CD4-positive, alpha-beta memory T cell (primary cell): Measurements from ENCODE around the gene CYREN. TPM values are rescaled to one million over a fixed set of nuclear protein-coding genes. Genes with fewer than 3 reads are reported as not detected.
"Not testable (repeated sequence)": the region's sequence is repeated elsewhere in the genome, so short reads cannot be mapped to it uniquely, and the experiment has no call there.

Source experiments
- CTCF ChIA-PET: fragments of 350-600 bp; sonication (Branson Sonifier 250); formaldehyde crosslinking; loops from one replicate; lab custom pipeline; 2021; ENCODE audit warnings: inconsistent platforms; ENCODE audit not compliant: partially characterized antibody; lab: Charles Lee
- POLR2A ChIA-PET: fragments of 350-600 bp; sonication (Branson Sonifier 250); formaldehyde crosslinking; loops from one replicate; lab custom pipeline; 2021; ENCODE audit not compliant: partially characterized antibody; lab: Charles Lee
- DNase-seq, 5 donors: peaks; one replicate each; pipeline versions ENCODE4 v3.0.0 to v3.0.0-alpha.2; 2020 to 2022; ENCODE audit warnings: mixed read lengths in 1 of 5
- H3K27ac ChIP-seq: one replicate; pipeline ENCODE4 v1.7.0; 2013; ENCODE audit warnings: low read depth, low read length
- H3K27me3 ChIP-seq: 2 replicates; pipeline ENCODE4 v1.7.0; 2013; ENCODE audit warnings: mild to moderate bottlenecking, low read length, moderate library complexity; ENCODE audit not compliant: insufficient read depth
- H3K36me3 ChIP-seq: 2 replicates; pipeline ENCODE4 v1.7.0; 2013; ENCODE audit warnings: mild to moderate bottlenecking, low read length, moderate library complexity; ENCODE audit not compliant: insufficient read depth
- H3K4me1 ChIP-seq: 2 replicates; pipeline ENCODE4 v1.7.0; 2013; ENCODE audit warnings: mild to moderate bottlenecking, low read length, moderate library complexity; ENCODE audit not compliant: insufficient read depth
- H3K4me3 ChIP-seq, 2 donors: one replicate each; pipeline ENCODE4 v1.7.0; 2013; ENCODE audit warnings: low read length in 2 of 2, mild to moderate bottlenecking in 1 of 2
- H3K9me3 ChIP-seq, 2 donors: one replicate each; pipeline ENCODE4 v1.7.0; 2013; ENCODE audit warnings: low read length in 2 of 2, control low read depth in 1 of 2; ENCODE audit not compliant: control insufficient read depth in 1 of 2
- H3K27ac Mint-ChIP-seq, 7 donors: one replicate each; pipeline ENCODE4 v1.8.0; 2020 to 2021; ENCODE audit warnings: mixed read lengths in 7 of 7, mild to moderate bottlenecking in 6 of 7, inconsistent platforms in 3 of 7, moderate library complexity in 3 of 7
- H3K27me3 Mint-ChIP-seq, 2 donors: one replicate each; pipeline ENCODE4 v1.8.0; 2020 to 2021; ENCODE audit warnings: mixed read lengths in 2 of 2
- H3K36me3 Mint-ChIP-seq, 2 donors: one replicate each; pipeline ENCODE4 v1.8.0; 2020 to 2021; ENCODE audit warnings: mixed read lengths in 2 of 2, inconsistent platforms in 1 of 2, mild to moderate bottlenecking in 1 of 2
- H3K4me1 Mint-ChIP-seq, 4 donors: one replicate each; pipeline ENCODE4 v1.8.0; 2020 to 2021; ENCODE audit warnings: mixed read lengths in 4 of 4, mild to moderate bottlenecking in 1 of 4
- H3K4me3 Mint-ChIP-seq, 8 donors: one replicate each; pipeline ENCODE4 v1.8.0; 2020 to 2021; ENCODE audit warnings: mixed read lengths in 8 of 8, mild to moderate bottlenecking in 7 of 8, moderate library complexity in 6 of 8, inconsistent platforms in 3 of 8
- H3K9me3 Mint-ChIP-seq, 8 donors: one replicate each; pipeline ENCODE4 v1.8.0; 2020 to 2021; ENCODE audit warnings: mixed read lengths in 8 of 8, mild to moderate bottlenecking in 5 of 8, inconsistent platforms in 3 of 8, moderate library complexity in 1 of 8
- intact Hi-C: fragments of 100-400 bp; cut with micrococcal nuclease; formaldehyde crosslinking; loops from one replicate; pipeline ENCODE4 v1.15.1; 2023
- polyA plus RNA-seq, 2 donors: library from polyadenylated mRNA; unstranded; fragments of 300-500 nt; fragmentation: Illumina TruSeq; gene quantifications; one replicate each; pipeline ENCODE4 v1.2.3, GENCODE V29; 2021
- total RNA-seq, 2 experiments: library from RNA; stranded (reverse); gene quantifications; one replicate each; pipeline ENCODE4 v1.2.3, GENCODE V29; 2021

CYREN gene
- total RNA-seq (10 to 100 TPM; 45.3 to 46.5 TPM), polyA plus RNA-seq (10 to 100 TPM; 35.2 to 52.9 TPM)

GRCh38 chr7:135170274-135170997 is at the start of gene CYREN:
CYREN (minus strand) TSS chr7:135170707; CDS start chr7:135168922, 1,785 bp downstream.
- Histone ChIP-seq H3K27ac (peak within 1 kb of the TSS; percentile 93), H3K27me3 (no peaks in the 10 kb centered on the region), H3K36me3 (peaks cover 22% of the 10 kb centered on the region), H3K9me3 (no peaks in the 10 kb centered on the region), H3K4me1 (peaks cover 43% of the 10 kb centered on the region), H3K4me3 (peak within 1 kb of the TSS; percentile 19 to 79)
- Mint-ChIP-seq H3K9me3 (peaks cover 0 to 3% (median 0%) of the 10 kb centered on the region in 8 donors), H3K27me3 (no peaks in the 10 kb centered on the region), H3K36me3 (peaks cover 24 to 42% of the 10 kb centered on the region in 2 donors), H3K4me1 (peaks cover 35 to 57% (median 45%) of the 10 kb centered on the region in 4 donors), H3K4me3 (peak within 1 kb of the TSS; percentile 89 to 95 (median 90)), H3K27ac (peak within 1 kb of the TSS; percentile 94 to 97 (median 97))
- DNase-seq, result peak; percentile 79 to 88 (median 84)
- ChIA-PET POLR2A (interaction anchor here (0.8 to 9.4 kb wide), 18 partner anchors 10 to 737 kb away, joined by 3 to 215 read pairs (median 4); partner anchors contain the start of genes AGBL3, BPGM, TMEM140 and WDR91), CTCF (interaction anchor here (0.8 to 12.3 kb wide), 25 partner anchors 9 to 738 kb away, joined by 3 to 162 read pairs (median 6); partner anchors contain the start of genes AGBL3, BPGM, TMEM140 and WDR91)
- intact Hi-C loops, result loop anchor here (1.0 to 5.0 kb wide), 9 partner anchors 41 to 712 kb away; partner anchors contain the start of genes AGBL3, AKR1B1, BPGM and WDR91

GRCh38 chr7:135217645-135218509 is 47.4 kb upstream of the CYREN start:
- no peaks in the 10 kb centered on the region for H3K4me1 ChIP-seq
- no peak overlapping the region for H3K27ac Mint-ChIP-seq
- H3K27me3 Mint-ChIP-seq, result peaks cover 2 to 4% of the 10 kb centered on the region in 2 donors
- H3K36me3 Mint-ChIP-seq, result no peaks in the 10 kb centered on the region
- no peak for DNase-seq
- H3K36me3 ChIP-seq, result no peaks in the 10 kb centered on the region
- intact Hi-C loops, result no loop called here
- CTCF ChIA-PET, result interaction anchor here (2.1 kb wide), 1 partner anchor 57 kb away, joined by 5 read pairs; no protein-coding TSS in a partner anchor
- no peak overlapping the region for H3K4me3 Mint-ChIP-seq
- peaks cover 0 to 3% (median 0%) of the 10 kb centered on the region in 8 donors for H3K9me3 Mint-ChIP-seq
- H3K9me3 ChIP-seq, result no peaks in the 10 kb centered on the region
- POLR2A ChIA-PET, result no interaction called here
- H3K27ac ChIP-seq, result no peak overlapping the region
- H3K4me1 Mint-ChIP-seq, result no peaks in the 10 kb centered on the region
- no peak overlapping the region for H3K4me3 ChIP-seq
- H3K27me3 ChIP-seq, result no peaks in the 10 kb centered on the region

- no peak overlapping the region for H3K4me3 ChIP-seq
- H3K4me1 ChIP-seq, result peaks cover 8% of the 10 kb centered on the region
- intact Hi-C loops, result no loop called here
- CTCF ChIA-PET, result no interaction called here
- Mint-ChIP-seq H3K4me3 (no peak overlapping the region), H3K4me1 (peaks cover under 1 to 12% (median 5%) of the 10 kb centered on the region in 4 donors), H3K9me3 (peaks cover 0 to 3% (median 0%) of the 10 kb centered on the region in 8 donors), H3K36me3 (peaks cover 0 to 5% of the 10 kb centered on the region in 2 donors), H3K27me3 (peaks cover 2 to 4% of the 10 kb centered on the region in 2 donors), H3K27ac (no peak overlapping the region)
- no peak for DNase-seq
- no peak overlapping the region for H3K27ac ChIP-seq
- H3K9me3 ChIP-seq, result no peaks in the 10 kb centered on the region
- no peaks in the 10 kb centered on the region for H3K27me3 ChIP-seq
- POLR2A ChIA-PET, result no interaction called here
- H3K36me3 ChIP-seq, result no peaks in the 10 kb centered on the region
Measured at GRCh38 chr7:135215698-135216097, 45.2 kb upstream of the CYREN start.

GRCh38 chr7:135215180-135215579 is 44.7 kb upstream of the CYREN start:
- POLR2A ChIA-PET, result no interaction called here
- Histone ChIP-seq H3K9me3 (no peaks in the 10 kb centered on the region), H3K4me3 (no peak overlapping the region), H3K27me3 (no peaks in the 10 kb centered on the region), H3K4me1 (peaks cover 14% of the 10 kb centered on the region), H3K36me3 (no peaks in the 10 kb centered on the region), H3K27ac (no peak overlapping the region)
- intact Hi-C loops, result no loop called here
- Mint-ChIP-seq H3K4me1 (peaks cover 6 to 17% (median 10%) of the 10 kb centered on the region in 4 donors), H3K27ac (peak overlapping the region in 1 of 7 donors; percentile 29), H3K9me3 (no peaks in the 10 kb centered on the region), H3K27me3 (peaks cover 2 to 4% of the 10 kb centered on the region in 2 donors), H3K4me3 (no peak overlapping the region), H3K36me3 (peaks cover 0 to 6% of the 10 kb centered on the region in 2 donors)
- DNase-seq, result no peak
- CTCF ChIA-PET, result interaction anchor here (1.0 to 2.2 kb wide), 3 partner anchors 9 to 229 kb away, joined by 3 to 10 read pairs (median 4); partner anchors contain the start of genes AGBL3 and CYREN

GRCh38 chr7:135213831-135214230 is 43.3 kb upstream of the CYREN start:
- H3K9me3 Mint-ChIP-seq, result no peaks in the 10 kb centered on the region
- POLR2A ChIA-PET, result interaction anchor here (0.7 kb wide), 1 partner anchor 43 kb away, joined by 4 read pairs; the partner anchor contains the start of gene CYREN

GRCh38 chr7:135211946-135212685 is 41.6 kb upstream of the CYREN start:
- peaks cover 8 to 14% of the 10 kb centered on the region in 2 donors for H3K36me3 Mint-ChIP-seq
- POLR2A ChIA-PET, result interaction anchor here (1.0 to 3.6 kb wide), 8 partner anchors 42 to 895 kb away, joined by 3 to 40 read pairs (median 4); partner anchors contain the start of genes AGBL3, CYREN, SLC35B4 and TMEM140
- H3K4me1 Mint-ChIP-seq, result peaks cover 11 to 44% (median 26%) of the 10 kb centered on the region in 4 donors

More at GRCh38 chr7:135213831-135214230, 43.3 kb upstream of the CYREN start:
- Mint-ChIP-seq H3K4me3 (peak overlapping the region in 4 of 8 donors; percentile 24 to 79 (median 45)), H3K27ac (peak overlapping the region in 1 of 7 donors; percentile 39), H3K27me3 (peaks cover 2 to 4% of the 10 kb centered on the region in 2 donors), H3K4me1 (peaks cover 7 to 28% (median 16%) of the 10 kb centered on the region in 4 donors), H3K36me3 (peaks cover 0 to 6% of the 10 kb centered on the region in 2 donors)
- intact Hi-C loops, result no loop called here
- CTCF ChIA-PET, result interaction anchor here (1.2 to 2.2 kb wide), 3 partner anchors 43 to 228 kb away, joined by 3 to 10 read pairs (median 4); partner anchors contain the start of genes AGBL3 and CYREN
- Histone ChIP-seq H3K27me3 (no peaks in the 10 kb centered on the region), H3K36me3 (no peaks in the 10 kb centered on the region), H3K9me3 (no peaks in the 10 kb centered on the region), H3K4me3 (no peak overlapping the region), H3K4me1 (peaks cover 19% of the 10 kb centered on the region), H3K27ac (no peak overlapping the region)
- DNase-seq, result no peak

More at GRCh38 chr7:135211946-135212685, 41.6 kb upstream of the CYREN start:
- Histone ChIP-seq H3K27ac (peak overlapping the region; percentile 70), H3K4me3 (peak overlapping the region; percentile 71 to 80), H3K4me1 (peaks cover 27% of the 10 kb centered on the region)
- Mint-ChIP-seq H3K4me3 (peak overlapping the region; percentile 91 to 99 (median 98)), H3K27ac (peak overlapping the region; percentile 88 to 96 (median 92))
- not testable (repeated sequence) for H3K27me3 Mint-ChIP-seq, H3K9me3 Mint-ChIP-seq, H3K36me3 ChIP-seq, DNase-seq, H3K9me3 ChIP-seq, H3K27me3 ChIP-seq
- CTCF ChIA-PET, result interaction anchor here (0.7 to 1.4 kb wide), 3 partner anchors 41 to 566 kb away, joined by 4 to 6 read pairs (median 5); partner anchors contain the start of gene TMEM140
- intact Hi-C loops, result loop anchor here (1.0 to 2.0 kb wide), 11 partner anchors 42 to 770 kb away; partner anchors contain the start of genes AGBL3, AKR1B1, BPGM and CNOT4
